Lung (tissue), 12 donors: ENCODE measurements around the gene RAB11B. TPM values are rescaled to one million over a fixed set of nuclear protein-coding genes. Genes with fewer than 3 reads are reported as not detected.

Source experiments
- ATAC-seq: fragments of 200-7000 bp; cut with Tn5 transposase; one replicate; pipeline ENCODE4 v1.9.1; 2020; ENCODE audit warnings: moderate number of reproducible peaks; ENCODE audit not compliant: insufficient read depth, low FRiP score
- DNase-seq, 3 donors: peaks; one replicate each; pipeline ENCODE4 v3.0.0-alpha.2; 2013 to 2017
- H3K27ac ChIP-seq, 2 donors: one replicate each; pipeline ENCODE4 v1.5.1; 2013; ENCODE audit warnings: mild to moderate bottlenecking in 2 of 2, moderate library complexity in 2 of 2, control low read depth in 1 of 2, inconsistent platforms in 1 of 2, low read depth in 1 of 2, low read length in 1 of 2
- H3K27me3 ChIP-seq, 3 donors: one replicate each; pipeline ENCODE4 v1.5.1; 2013; ENCODE audit warnings: low read length in 2 of 3; ENCODE audit not compliant: control insufficient read depth in 3 of 3, insufficient read depth in 3 of 3
- H3K36me3 ChIP-seq, 4 donors: one replicate each; pipeline ENCODE4 v1.5.1; 2013; ENCODE audit warnings: low read length in 4 of 4, mild to moderate bottlenecking in 1 of 4, moderate library complexity in 1 of 4; ENCODE audit not compliant: control insufficient read depth in 4 of 4, insufficient read depth in 4 of 4
- H3K4me1 ChIP-seq, 5 donors: one replicate each; pipeline ENCODE4 v1.5.1; 2013; ENCODE audit warnings: low read length in 5 of 5, mild to moderate bottlenecking in 2 of 5, moderate library complexity in 1 of 5; ENCODE audit not compliant: control insufficient read depth in 5 of 5, insufficient read depth in 5 of 5
- H3K4me3 ChIP-seq: one replicate; pipeline ENCODE4 v1.5.1; 2013; ENCODE audit warnings: mild to moderate bottlenecking, control low read depth, moderate library complexity
- H3K9ac ChIP-seq, 2 donors: one replicate each; pipeline ENCODE4 v1.5.1; 2013; ENCODE audit warnings: low read length in 2 of 2, control low read depth in 1 of 2; ENCODE audit not compliant: insufficient read depth in 1 of 2
- H3K9me3 ChIP-seq, 4 donors: one replicate each; pipeline ENCODE4 v1.5.1; 2013; ENCODE audit warnings: low read length in 3 of 4, mild to moderate bottlenecking in 1 of 4, moderate library complexity in 1 of 4; ENCODE audit not compliant: control insufficient read depth in 4 of 4, insufficient read depth in 3 of 4
- WGBS, 2 donors: extraction: QIAGEN DNeasy Blood & Tissue Kit; methylation state at CpG; one replicate each; pipeline ENCODE4 v1.1.7; 2013; 5-methylcytosine and 5-hydroxymethylcytosine counted together
- polyA plus RNA-seq, 2 donors: library from polyadenylated mRNA; stranded (reverse); fragments of 200-250 nt; gene quantifications; one replicate each; pipeline ENCODE4 v1.2.1, GENCODE V29; 2013
- total RNA-seq, 2 donors: library from RNA; depleted of rRNA in 1 of 2; stranded (reverse); fragments of >200 nt in 1 of 2; gene quantifications; one replicate each; pipeline ENCODE4 v1.2.1, GENCODE V29; 2014 to 2021
- TF ChIP-seq, protein P1 (sequence below): IDR thresholded peaks from 2 replicates; pipeline ENCODE4 v1.5.1; 2012; ENCODE audit warnings: mild to moderate bottlenecking; ENCODE audit errors: control extremely low read depth, extremely low read depth
- donor health status: control.
- donor health status: control.
- donor health status: Bipolar disorder and iron deficiency.
- donor health status: healthy.
- donor health status: DM: yes; HTN: yes; CAD: no.

The RAB11B gene
- total and polyA plus RNA-seq, 4 donors, result 91.1 to 148 (median 121) TPM

DNA sequence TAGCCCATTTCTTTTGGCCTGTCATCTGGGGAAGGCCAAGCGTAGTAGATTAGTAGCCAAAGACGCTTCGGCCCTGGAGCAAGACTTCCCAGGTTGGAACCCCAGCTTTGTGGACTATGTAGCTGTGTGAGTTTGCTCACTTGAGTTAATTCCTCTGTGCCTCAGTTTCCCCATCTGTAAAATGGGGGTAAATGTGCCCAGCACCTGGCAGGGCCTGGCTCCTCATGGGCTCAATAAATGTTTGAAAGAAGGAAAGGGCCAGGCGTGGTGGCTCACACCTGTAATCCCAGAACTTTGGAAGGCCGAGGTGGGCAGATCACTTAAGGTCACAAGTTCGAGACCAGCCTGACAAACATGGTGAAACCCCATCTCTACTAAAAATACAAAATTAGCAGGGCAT, 39.7 kb downstream of the RAB11B start:
- 96 to 98% methylated on average over 6 of the region's 6 CpGs for WGBS, 2 donors
- peaks cover 0 to 19% (median 0%) of the 10 kb centered on the region in 4 donors for H3K36me3 ChIP-seq
- H3K9me3 ChIP-seq, result no peaks in the 10 kb centered on the region
- H3K9ac ChIP-seq, result no peak overlapping the region
- H3K4me1 ChIP-seq, result no peaks in the 10 kb centered on the region
- ATAC-seq (no peak), DNase-seq (no peak)
- TF ChIP-seq, protein P1, sequence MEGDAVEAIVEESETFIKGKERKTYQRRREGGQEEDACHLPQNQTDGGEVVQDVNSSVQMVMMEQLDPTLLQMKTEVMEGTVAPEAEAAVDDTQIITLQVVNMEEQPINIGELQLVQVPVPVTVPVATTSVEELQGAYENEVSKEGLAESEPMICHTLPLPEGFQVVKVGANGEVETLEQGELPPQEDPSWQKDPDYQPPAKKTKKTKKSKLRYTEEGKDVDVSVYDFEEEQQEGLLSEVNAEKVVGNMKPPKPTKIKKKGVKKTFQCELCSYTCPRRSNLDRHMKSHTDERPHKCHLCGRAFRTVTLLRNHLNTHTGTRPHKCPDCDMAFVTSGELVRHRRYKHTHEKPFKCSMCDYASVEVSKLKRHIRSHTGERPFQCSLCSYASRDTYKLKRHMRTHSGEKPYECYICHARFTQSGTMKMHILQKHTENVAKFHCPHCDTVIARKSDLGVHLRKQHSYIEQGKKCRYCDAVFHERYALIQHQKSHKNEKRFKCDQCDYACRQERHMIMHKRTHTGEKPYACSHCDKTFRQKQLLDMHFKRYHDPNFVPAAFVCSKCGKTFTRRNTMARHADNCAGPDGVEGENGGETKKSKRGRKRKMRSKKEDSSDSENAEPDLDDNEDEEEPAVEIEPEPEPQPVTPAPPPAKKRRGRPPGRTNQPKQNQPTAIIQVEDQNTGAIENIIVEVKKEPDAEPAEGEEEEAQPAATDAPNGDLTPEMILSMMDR, result no peak
- no peak overlapping the region for H3K4me3 ChIP-seq
- no peaks in the 10 kb centered on the region for H3K27me3 ChIP-seq
- H3K27ac ChIP-seq, result no peak overlapping the region

DNA sequence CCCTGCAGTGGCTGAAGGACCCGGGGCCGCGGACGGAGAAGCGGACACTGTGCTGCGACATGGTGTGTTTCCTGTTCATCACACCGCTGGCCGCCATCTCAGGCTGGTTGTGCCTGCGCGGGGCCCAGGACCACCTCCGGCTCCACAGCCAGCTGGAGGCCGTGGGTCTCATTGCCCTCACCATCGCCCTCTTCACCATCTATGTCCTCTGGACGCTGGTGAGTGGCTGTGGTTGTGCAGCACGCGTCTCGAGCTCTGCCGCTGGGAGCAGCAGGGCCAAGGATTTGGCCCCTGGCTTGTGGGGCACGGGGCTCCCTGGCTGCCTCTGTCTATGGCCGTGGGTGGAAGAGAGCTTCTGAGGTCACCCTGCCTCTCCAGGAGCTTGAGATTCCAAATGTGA, 40.5 kb downstream of the RAB11B start:
- WGBS, 2 donors, result 92 to 96% methylated on average over 20 of the region's 20 CpGs
- ATAC-seq (no peak), DNase-seq (no peak)
- Histone ChIP-seq H3K36me3 (peaks cover 0 to 20% (median 0%) of the 10 kb centered on the region in 4 donors), H3K9me3 (no peaks in the 10 kb centered on the region), H3K9ac (no peak overlapping the region), H3K4me3 (no peak overlapping the region), H3K27ac (no peak overlapping the region), H3K27me3 (no peaks in the 10 kb centered on the region), H3K4me1 (no peaks in the 10 kb centered on the region)
- TF ChIP-seq, protein P1, result no peak

DNA sequence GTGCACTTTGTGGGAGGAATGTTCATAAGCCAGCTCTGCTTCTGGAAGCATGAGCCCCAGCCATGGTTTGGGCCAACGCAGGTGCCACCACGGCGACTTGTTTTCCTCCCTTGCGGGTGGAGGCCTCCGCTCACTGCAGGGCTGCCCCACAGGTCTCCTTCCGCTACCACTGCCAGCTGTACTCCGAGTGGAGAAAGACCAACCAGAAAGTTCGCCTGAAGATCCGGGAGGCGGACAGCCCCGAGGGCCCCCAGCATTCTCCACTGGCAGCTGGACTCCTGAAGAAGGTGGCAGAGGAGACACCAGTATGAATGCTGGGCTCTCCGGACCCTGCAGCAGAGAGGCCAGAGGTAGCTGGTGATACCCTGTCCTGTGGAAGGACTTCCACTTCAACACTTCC, 48.1 kb downstream of the RAB11B start:
- Histone ChIP-seq H3K9ac (no peak overlapping the region), H3K9me3 (peaks cover 0 to under 1% (median 0%) of the 10 kb centered on the region in 4 donors), H3K4me3 (no peak overlapping the region), H3K27ac (no peak overlapping the region), H3K36me3 (peaks cover 0 to 10% (median 3%) of the 10 kb centered on the region in 4 donors), H3K4me1 (no peaks in the 10 kb centered on the region), H3K27me3 (no peaks in the 10 kb centered on the region)
- no peak for ATAC-seq
- WGBS, 2 donors, result 96 to 98% methylated on average over 12 of the region's 12 CpGs
- TF ChIP-seq, protein P1, result no peak
- DNase-seq, result no peak
